ENCODE results near the gene ATP11C. TPM values are rescaled to one million over a fixed set of nuclear protein-coding genes. Genes with fewer than 3 reads are reported as not detected.

ATP11C gene
- total RNA-seq, 1 experiment from 2014 or later: 19.0 TPM

- BruUV-seq (replicated peaks): no TSS peak
- no peaks in the 10 kb centered on the region for H3K9me3 Mint-ChIP-seq (ENCODE audit: unreplicated experiment)
- TF ChIP-seq, protein P1, sequence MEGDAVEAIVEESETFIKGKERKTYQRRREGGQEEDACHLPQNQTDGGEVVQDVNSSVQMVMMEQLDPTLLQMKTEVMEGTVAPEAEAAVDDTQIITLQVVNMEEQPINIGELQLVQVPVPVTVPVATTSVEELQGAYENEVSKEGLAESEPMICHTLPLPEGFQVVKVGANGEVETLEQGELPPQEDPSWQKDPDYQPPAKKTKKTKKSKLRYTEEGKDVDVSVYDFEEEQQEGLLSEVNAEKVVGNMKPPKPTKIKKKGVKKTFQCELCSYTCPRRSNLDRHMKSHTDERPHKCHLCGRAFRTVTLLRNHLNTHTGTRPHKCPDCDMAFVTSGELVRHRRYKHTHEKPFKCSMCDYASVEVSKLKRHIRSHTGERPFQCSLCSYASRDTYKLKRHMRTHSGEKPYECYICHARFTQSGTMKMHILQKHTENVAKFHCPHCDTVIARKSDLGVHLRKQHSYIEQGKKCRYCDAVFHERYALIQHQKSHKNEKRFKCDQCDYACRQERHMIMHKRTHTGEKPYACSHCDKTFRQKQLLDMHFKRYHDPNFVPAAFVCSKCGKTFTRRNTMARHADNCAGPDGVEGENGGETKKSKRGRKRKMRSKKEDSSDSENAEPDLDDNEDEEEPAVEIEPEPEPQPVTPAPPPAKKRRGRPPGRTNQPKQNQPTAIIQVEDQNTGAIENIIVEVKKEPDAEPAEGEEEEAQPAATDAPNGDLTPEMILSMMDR (IDR thresholded peaks at IDR 0.05; ENCODE audit: unreplicated experiment): no peak
- no peaks in the 10 kb centered on the region for H3K27me3 Mint-ChIP-seq (ENCODE audit: insufficient read depth, unreplicated experiment)
- ChIA-PET CTCF (interaction anchor here (1.0 kb wide), 1 partner anchor 18 kb away, joined by 4 read pairs; no protein-coding TSS in a partner anchor), POLR2A (interaction anchor here (1.4 to 1.6 kb wide), 2 partner anchors 11 to 104 kb away, joined by 4 to 12 read pairs; no protein-coding TSS in a partner anchor)
- intact Hi-C loops (cut with micrococcal nuclease): no loop called here
- H3K4me1 Mint-ChIP-seq (ENCODE audit: insufficient read depth, unreplicated experiment): peaks cover 8% of the 10 kb centered on the region
- no peak overlapping the region for H3K4me3 Mint-ChIP-seq (ENCODE audit: unreplicated experiment)
- no peaks in the 10 kb centered on the region for H3K36me3 Mint-ChIP-seq (ENCODE audit: insufficient read depth, unreplicated experiment)
- H3K27ac Mint-ChIP-seq (ENCODE audit: low read depth, unreplicated experiment): peak overlapping the region; percentile 66
- no peak for DNase-seq (ENCODE audit: unreplicated experiment)
Measured at GRCh38 chrX:139825618-139826017, 107.2 kb downstream of the ATP11C start.

- Mint-ChIP-seq H3K36me3 (ENCODE audit: insufficient read depth, unreplicated experiment) (no peaks in the 10 kb centered on the region), H3K4me1 (ENCODE audit: insufficient read depth, unreplicated experiment) (peaks cover 8% of the 10 kb centered on the region), H3K4me3 (ENCODE audit: unreplicated experiment) (peak overlapping the region; percentile 58), H3K9me3 (ENCODE audit: unreplicated experiment) (no peaks in the 10 kb centered on the region), H3K27ac (ENCODE audit: low read depth, unreplicated experiment) (no peak overlapping the region), H3K27me3 (ENCODE audit: insufficient read depth, unreplicated experiment) (no peaks in the 10 kb centered on the region)
- intact Hi-C loops (cut with micrococcal nuclease): loop anchor here (1.0 kb wide), 1 partner anchor 109 kb away; the partner anchor contains the start of gene ATP11C
- peak; percentile 65 for DNase-seq (ENCODE audit: unreplicated experiment)
- CTCF ChIA-PET: no interaction called here
- no TSS peak for BruUV-seq (replicated peaks)
- TF ChIP-seq, protein P1 (IDR thresholded peaks at IDR 0.05; ENCODE audit: unreplicated experiment): no peak
- POLR2A ChIA-PET: interaction anchor here (1.8 kb wide), 1 partner anchor 108 kb away, joined by 4 read pairs; no protein-coding TSS in a partner anchor
Measured at GRCh38 chrX:139823806-139824205, 109.0 kb downstream of the ATP11C start.

DNA sequence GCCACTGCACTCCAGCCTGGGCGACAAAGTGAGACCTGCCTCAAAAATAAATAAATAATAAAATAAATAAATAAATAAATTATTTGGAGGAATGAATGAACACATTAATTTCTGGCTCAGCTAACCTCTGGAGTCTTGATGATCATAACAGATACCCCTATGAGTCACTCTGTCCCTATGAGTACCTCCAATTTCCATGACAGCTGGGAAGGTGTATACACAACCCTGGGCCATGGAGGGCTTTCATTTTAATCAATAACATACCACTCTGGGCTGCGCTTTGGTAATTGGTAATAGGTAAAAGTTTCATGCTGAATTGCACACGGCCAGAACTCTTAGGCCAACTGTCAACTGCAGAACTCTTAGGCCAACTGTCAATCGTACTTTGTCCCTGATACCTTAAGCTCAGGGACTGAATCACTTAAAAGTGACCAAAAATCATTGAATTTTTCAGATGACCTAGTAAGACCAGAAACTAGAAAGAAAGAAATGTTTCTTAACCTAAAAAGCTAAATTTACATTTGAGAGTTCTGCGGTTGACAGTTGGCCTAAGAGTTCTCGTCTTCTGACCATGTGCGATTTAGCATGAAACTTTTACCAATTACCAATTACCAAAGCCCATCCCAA lies 112.4 kb downstream of the ATP11C start:
- no peak overlapping the region for H3K27ac Mint-ChIP-seq (ENCODE audit: low read depth, unreplicated experiment)
- no peaks in the 10 kb centered on the region for H3K9me3 Mint-ChIP-seq (ENCODE audit: unreplicated experiment)
- no peak overlapping the region for H3K4me3 Mint-ChIP-seq (ENCODE audit: unreplicated experiment)
- CTCF ChIA-PET: interaction anchor here (1.0 kb wide), 1 partner anchor 150 kb away, joined by 3 read pairs; no protein-coding TSS in a partner anchor
- no TSS peak for BruUV-seq (replicated peaks)
- TF ChIP-seq, protein P1 (IDR thresholded peaks at IDR 0.05; ENCODE audit: unreplicated experiment): no peak
- H3K36me3 Mint-ChIP-seq (ENCODE audit: insufficient read depth, unreplicated experiment): no peaks in the 10 kb centered on the region
- intact Hi-C loops (cut with micrococcal nuclease): no loop called here
- DNase-seq (ENCODE audit: unreplicated experiment): no peak
- H3K27me3 Mint-ChIP-seq (ENCODE audit: insufficient read depth, unreplicated experiment): no peaks in the 10 kb centered on the region
- no peaks in the 10 kb centered on the region for H3K4me1 Mint-ChIP-seq (ENCODE audit: insufficient read depth, unreplicated experiment)
- POLR2A ChIA-PET: interaction anchor here (0.7 to 1.8 kb wide), 2 partner anchors 23 to 113 kb away, joined by 3 to 5 read pairs; no protein-coding TSS in a partner anchor

DNA sequence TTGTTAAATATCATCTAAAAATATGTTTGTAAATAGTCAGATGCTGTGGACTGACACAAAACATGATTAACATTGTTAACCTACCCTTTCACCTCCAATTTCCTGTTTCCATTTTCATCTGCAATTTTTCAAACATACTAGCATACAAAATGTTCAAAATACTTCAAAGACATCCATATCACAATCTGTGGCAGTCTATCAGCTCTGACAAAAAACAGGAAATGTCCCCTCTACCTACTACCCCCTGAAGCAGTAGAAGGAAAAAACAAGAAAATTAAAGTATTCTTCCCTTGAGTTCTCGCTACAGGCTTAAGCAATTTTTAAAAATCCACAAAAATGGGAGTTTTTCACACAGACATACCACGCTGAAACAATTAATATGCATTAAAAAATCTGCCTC lies 116.6 kb downstream of the ATP11C start:
- CTCF ChIA-PET: interaction anchor here (1.0 kb wide), 1 partner anchor 240 kb away, joined by 3 read pairs; no protein-coding TSS in a partner anchor
- POLR2A ChIA-PET: no interaction called here
- peaks cover 7% of the 10 kb centered on the region for H3K36me3 Mint-ChIP-seq (ENCODE audit: insufficient read depth, unreplicated experiment)
- H3K27ac Mint-ChIP-seq (ENCODE audit: low read depth, unreplicated experiment): peak overlapping the region; percentile 23
- H3K9me3 Mint-ChIP-seq (ENCODE audit: unreplicated experiment): no peaks in the 10 kb centered on the region
- H3K27me3 Mint-ChIP-seq (ENCODE audit: insufficient read depth, unreplicated experiment): peaks cover 13% of the 10 kb centered on the region
- no peaks in the 10 kb centered on the region for H3K4me1 Mint-ChIP-seq (ENCODE audit: insufficient read depth, unreplicated experiment)
- no peak for DNase-seq (ENCODE audit: unreplicated experiment)
- no peak overlapping the region for H3K4me3 Mint-ChIP-seq (ENCODE audit: unreplicated experiment)
- no TSS peak for BruUV-seq (replicated peaks)
- TF ChIP-seq, protein P1 (IDR thresholded peaks at IDR 0.05; ENCODE audit: unreplicated experiment): no peak
- intact Hi-C loops (cut with micrococcal nuclease): no loop called here

All from MCF 10A (cell line).